HepG2 (cell line): ENCODE data around the gene COX4I2.

Experiments
- EP300 ChIP-seq, 3 experiments: sonication (generic) in 1 of 3; formaldehyde crosslinking in 1 of 3; IDR thresholded peaks; 2 replicates each; pipeline versions ENCODE4 v1.5.1 to v1.6.1; 2011 to 2020; ENCODE audit warnings: low read depth in 2 of 3, low read length in 2 of 3, borderline replicate concordance in 1 of 3, improper control_type of control experiment in 1 of 3, mild to moderate bottlenecking in 1 of 3, missing genetic modification reagents in 1 of 3, moderate library complexity in 1 of 3
- KAT2B ChIP-seq: fragments of 150-350 bp; IDR thresholded peaks from 2 replicates; pipeline ENCODE4 v1.6.1; 2014; ENCODE audit warnings: low read depth, low read length, borderline replicate concordance
- POLR2A ChIP-seq, 2 experiments: IDR thresholded peaks; 2 replicates each; pipeline ENCODE4 v1.6.1; 2011; ENCODE audit warnings: low read depth in 2 of 2, low read length in 2 of 2, mild to moderate bottlenecking in 1 of 2, moderate library complexity in 1 of 2; ENCODE audit not compliant: insufficient read depth in 1 of 2
- PRPF4 ChIP-seq: fragments of 200-400 bp; formaldehyde crosslinking; IDR thresholded peaks from 2 replicates; pipeline ENCODE4 v1.6.1; 2016; ENCODE audit warnings: low read length, low read depth; ENCODE audit not compliant: poor library complexity, severe bottlenecking
- STAT5B ChIP-seq: sonication (generic); formaldehyde crosslinking; IDR thresholded peaks from 2 replicates; pipeline ENCODE4 v1.4.0; 2020; ENCODE audit warnings: missing genetic modification reagents
- YY1 ChIP-seq: IDR thresholded peaks from 2 replicates; pipeline ENCODE4 v1.6.1; 2011; ENCODE audit warnings: low read length, low read depth, moderate library complexity, mild to moderate bottlenecking; ENCODE audit not compliant: insufficient read depth, insufficient replicate concordance
- ZNF589 ChIP-seq: sonication (generic); formaldehyde crosslinking; conservative IDR thresholded peaks from 2 replicates; pipeline ENCODE4 v1.8.0; 2022; ENCODE audit warnings: mild to moderate bottlenecking, moderate library complexity, missing genetic modification reagents
- TF ChIP-seq, protein P1 (sequence below): sonication (generic); formaldehyde crosslinking; IDR thresholded peaks from 2 replicates; pipeline ENCODE4 v1.5.0; 2020; ENCODE audit warnings: mild to moderate bottlenecking, missing genetic modification reagents, moderate library complexity

- TF ChIP-seq EP300 (IDR thresholded peaks at IDR 0.05; ENCODE audit: low read depth in 2 of 2, low read length in 2 of 2) (no peak), EP300 (CRISPR knock-in tag; IDR thresholded peaks at IDR 0.05; ENCODE audit: borderline replicate concordance) (no peak), KAT2B (no peak), YY1 (no peak), STAT5B (CRISPR knock-in tag) (no peak), PRPF4 (no peak), ZNF589 (CRISPR knock-in tag) (no peak), POLR2A (IDR thresholded peaks at IDR 0.05; ENCODE audit: insufficient read depth in 1 of 2, low read depth in 2 of 2, low read length in 2 of 2) (no peak)
- TF ChIP-seq, protein P1, sequence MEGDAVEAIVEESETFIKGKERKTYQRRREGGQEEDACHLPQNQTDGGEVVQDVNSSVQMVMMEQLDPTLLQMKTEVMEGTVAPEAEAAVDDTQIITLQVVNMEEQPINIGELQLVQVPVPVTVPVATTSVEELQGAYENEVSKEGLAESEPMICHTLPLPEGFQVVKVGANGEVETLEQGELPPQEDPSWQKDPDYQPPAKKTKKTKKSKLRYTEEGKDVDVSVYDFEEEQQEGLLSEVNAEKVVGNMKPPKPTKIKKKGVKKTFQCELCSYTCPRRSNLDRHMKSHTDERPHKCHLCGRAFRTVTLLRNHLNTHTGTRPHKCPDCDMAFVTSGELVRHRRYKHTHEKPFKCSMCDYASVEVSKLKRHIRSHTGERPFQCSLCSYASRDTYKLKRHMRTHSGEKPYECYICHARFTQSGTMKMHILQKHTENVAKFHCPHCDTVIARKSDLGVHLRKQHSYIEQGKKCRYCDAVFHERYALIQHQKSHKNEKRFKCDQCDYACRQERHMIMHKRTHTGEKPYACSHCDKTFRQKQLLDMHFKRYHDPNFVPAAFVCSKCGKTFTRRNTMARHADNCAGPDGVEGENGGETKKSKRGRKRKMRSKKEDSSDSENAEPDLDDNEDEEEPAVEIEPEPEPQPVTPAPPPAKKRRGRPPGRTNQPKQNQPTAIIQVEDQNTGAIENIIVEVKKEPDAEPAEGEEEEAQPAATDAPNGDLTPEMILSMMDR (CRISPR knock-in tag): no peak
Observed at GRCh38 chr20:31638317-31638716, 605 bp downstream of the COX4I2 start.
